ENCODE measurements around the gene TC2N. TPM values are rescaled to one million over a fixed set of nuclear protein-coding genes. Genes with fewer than 3 reads are reported as not detected.

Gene TC2N
- total and polyA plus RNA-seq, 4 donors: 0.62 to 6.4 (median 1.6) TPM

DNA sequence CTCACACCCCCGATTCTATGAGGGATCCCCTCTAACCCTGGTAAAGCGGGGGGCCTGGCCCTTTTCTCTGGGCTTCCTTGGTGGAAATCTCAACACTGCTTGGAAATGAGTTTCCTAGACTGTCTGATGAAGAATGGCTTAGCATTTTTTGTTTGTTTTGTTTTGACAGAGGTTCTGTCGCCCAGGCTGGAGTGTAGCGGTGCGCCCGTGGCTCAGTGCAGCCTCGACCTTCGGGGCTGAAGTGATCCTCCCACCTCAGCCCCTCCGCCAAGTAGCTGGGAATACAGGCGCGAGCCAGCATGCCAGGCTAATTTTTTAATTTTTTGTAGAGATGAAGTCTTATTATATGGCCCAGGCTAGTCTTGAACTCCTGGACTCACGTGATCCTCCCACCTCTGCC, 30.3 kb downstream of the TC2N start:
- no peak for DNase-seq (ENCODE audit: low spot score)
- Histone ChIP-seq H3K9ac (ENCODE audit: low read depth in 1 of 2, low read length in 2 of 2) (no peak overlapping the region), H3K4me3 (ENCODE audit: low read depth in 1 of 3, low read length in 3 of 3) (no peak overlapping the region), H3K36me3 (ENCODE audit: control insufficient read depth in 4 of 4, insufficient read depth in 3 of 4, low read depth in 1 of 4, low read length in 3 of 4) (no peaks in the 10 kb centered on the region), H3K9me3 (ENCODE audit: control insufficient read depth in 4 of 4, low read length in 3 of 4) (no peaks in the 10 kb centered on the region), H3K27me3 (ENCODE audit: control insufficient read depth in 4 of 4, insufficient read depth in 4 of 4, low read length in 3 of 4) (peaks cover 0 to 3% (median 0%) of the 10 kb centered on the region in 4 donors), H3K27ac (ENCODE audit: low read depth in 1 of 2, low read length in 2 of 2) (no peak overlapping the region), H3K4me1 (ENCODE audit: control insufficient read depth in 4 of 4, insufficient read depth in 4 of 4, low read length in 3 of 4) (peaks cover 0 to 12% (median 5%) of the 10 kb centered on the region in 4 donors)
- 72% methylated on average over 12 of the region's 12 CpGs for WGBS
- TF ChIP-seq JUND (IDR thresholded peaks at IDR 0.05) (no peak), FOXA1 (IDR thresholded peaks at IDR 0.05) (no peak), SP1 (IDR thresholded peaks at IDR 0.05) (no peak), HNF4A (conservative IDR thresholded peaks at IDR 0.05) (no peak), TAF1 (conservative IDR thresholded peaks at IDR 0.05) (no peak), RAD21 (IDR thresholded peaks at IDR 0.05) (no peak), YY1 (IDR thresholded peaks at IDR 0.05) (no peak), NR2F2 (IDR thresholded peaks at IDR 0.05) (no peak), RXRA (IDR thresholded peaks at IDR 0.05) (no peak), FOXA2 (IDR thresholded peaks at IDR 0.05) (no peak), HNF4G (IDR thresholded peaks at IDR 0.05) (no peak), GABPA (IDR thresholded peaks at IDR 0.05 in 1 of 2, conservative IDR thresholded peaks at IDR 0.05 in 1 of 2) (no peak), EGR1 (IDR thresholded peaks at IDR 0.05; ENCODE audit: low read depth in 2 of 2) (no peak)
- TF ChIP-seq, protein P1, sequence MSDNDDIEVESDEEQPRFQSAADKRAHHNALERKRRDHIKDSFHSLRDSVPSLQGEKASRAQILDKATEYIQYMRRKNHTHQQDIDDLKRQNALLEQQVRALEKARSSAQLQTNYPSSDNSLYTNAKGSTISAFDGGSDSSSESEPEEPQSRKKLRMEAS (IDR thresholded peaks at IDR 0.05): no peak
- TF ChIP-seq, protein P2, sequence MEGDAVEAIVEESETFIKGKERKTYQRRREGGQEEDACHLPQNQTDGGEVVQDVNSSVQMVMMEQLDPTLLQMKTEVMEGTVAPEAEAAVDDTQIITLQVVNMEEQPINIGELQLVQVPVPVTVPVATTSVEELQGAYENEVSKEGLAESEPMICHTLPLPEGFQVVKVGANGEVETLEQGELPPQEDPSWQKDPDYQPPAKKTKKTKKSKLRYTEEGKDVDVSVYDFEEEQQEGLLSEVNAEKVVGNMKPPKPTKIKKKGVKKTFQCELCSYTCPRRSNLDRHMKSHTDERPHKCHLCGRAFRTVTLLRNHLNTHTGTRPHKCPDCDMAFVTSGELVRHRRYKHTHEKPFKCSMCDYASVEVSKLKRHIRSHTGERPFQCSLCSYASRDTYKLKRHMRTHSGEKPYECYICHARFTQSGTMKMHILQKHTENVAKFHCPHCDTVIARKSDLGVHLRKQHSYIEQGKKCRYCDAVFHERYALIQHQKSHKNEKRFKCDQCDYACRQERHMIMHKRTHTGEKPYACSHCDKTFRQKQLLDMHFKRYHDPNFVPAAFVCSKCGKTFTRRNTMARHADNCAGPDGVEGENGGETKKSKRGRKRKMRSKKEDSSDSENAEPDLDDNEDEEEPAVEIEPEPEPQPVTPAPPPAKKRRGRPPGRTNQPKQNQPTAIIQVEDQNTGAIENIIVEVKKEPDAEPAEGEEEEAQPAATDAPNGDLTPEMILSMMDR (IDR thresholded peaks at IDR 0.05; ENCODE audit: low read depth, low read length, missing input control): no peak
- TF ChIP-seq, protein P3, sequence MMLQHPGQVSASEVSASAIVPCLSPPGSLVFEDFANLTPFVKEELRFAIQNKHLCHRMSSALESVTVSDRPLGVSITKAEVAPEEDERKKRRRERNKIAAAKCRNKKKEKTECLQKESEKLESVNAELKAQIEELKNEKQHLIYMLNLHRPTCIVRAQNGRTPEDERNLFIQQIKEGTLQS (IDR thresholded peaks at IDR 0.05): no peak
- TF ChIP-seq, protein P4, sequence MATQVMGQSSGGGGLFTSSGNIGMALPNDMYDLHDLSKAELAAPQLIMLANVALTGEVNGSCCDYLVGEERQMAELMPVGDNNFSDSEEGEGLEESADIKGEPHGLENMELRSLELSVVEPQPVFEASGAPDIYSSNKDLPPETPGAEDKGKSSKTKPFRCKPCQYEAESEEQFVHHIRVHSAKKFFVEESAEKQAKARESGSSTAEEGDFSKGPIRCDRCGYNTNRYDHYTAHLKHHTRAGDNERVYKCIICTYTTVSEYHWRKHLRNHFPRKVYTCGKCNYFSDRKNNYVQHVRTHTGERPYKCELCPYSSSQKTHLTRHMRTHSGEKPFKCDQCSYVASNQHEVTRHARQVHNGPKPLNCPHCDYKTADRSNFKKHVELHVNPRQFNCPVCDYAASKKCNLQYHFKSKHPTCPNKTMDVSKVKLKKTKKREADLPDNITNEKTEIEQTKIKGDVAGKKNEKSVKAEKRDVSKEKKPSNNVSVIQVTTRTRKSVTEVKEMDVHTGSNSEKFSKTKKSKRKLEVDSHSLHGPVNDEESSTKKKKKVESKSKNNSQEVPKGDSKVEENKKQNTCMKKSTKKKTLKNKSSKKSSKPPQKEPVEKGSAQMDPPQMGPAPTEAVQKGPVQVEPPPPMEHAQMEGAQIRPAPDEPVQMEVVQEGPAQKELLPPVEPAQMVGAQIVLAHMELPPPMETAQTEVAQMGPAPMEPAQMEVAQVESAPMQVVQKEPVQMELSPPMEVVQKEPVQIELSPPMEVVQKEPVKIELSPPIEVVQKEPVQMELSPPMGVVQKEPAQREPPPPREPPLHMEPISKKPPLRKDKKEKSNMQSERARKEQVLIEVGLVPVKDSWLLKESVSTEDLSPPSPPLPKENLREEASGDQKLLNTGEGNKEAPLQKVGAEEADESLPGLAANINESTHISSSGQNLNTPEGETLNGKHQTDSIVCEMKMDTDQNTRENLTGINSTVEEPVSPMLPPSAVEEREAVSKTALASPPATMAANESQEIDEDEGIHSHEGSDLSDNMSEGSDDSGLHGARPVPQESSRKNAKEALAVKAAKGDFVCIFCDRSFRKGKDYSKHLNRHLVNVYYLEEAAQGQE (IDR thresholded peaks at IDR 0.05): no peak
- TF ChIP-seq, protein P5, sequence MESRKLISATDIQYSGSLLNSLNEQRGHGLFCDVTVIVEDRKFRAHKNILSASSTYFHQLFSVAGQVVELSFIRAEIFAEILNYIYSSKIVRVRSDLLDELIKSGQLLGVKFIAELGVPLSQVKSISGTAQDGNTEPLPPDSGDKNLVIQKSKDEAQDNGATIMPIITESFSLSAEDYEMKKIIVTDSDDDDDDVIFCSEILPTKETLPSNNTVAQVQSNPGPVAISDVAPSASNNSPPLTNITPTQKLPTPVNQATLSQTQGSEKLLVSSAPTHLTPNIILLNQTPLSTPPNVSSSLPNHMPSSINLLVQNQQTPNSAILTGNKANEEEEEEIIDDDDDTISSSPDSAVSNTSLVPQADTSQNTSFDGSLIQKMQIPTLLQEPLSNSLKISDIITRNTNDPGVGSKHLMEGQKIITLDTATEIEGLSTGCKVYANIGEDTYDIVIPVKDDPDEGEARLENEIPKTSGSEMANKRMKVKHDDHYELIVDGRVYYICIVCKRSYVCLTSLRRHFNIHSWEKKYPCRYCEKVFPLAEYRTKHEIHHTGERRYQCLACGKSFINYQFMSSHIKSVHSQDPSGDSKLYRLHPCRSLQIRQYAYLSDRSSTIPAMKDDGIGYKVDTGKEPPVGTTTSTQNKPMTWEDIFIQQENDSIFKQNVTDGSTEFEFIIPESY (IDR thresholded peaks at IDR 0.05): no peak
